Prostate gland (tissue), 2 donors: ENCODE data around the gene CD300A. TPM values are rescaled to one million over a fixed set of nuclear protein-coding genes. Genes with fewer than 3 reads are reported as not detected.

Source experiments
- DNase-seq: peaks from one replicate; pipeline ENCODE4 v3.0.0-alpha.2; 2019; ENCODE audit warnings: low spot score
- H3K27ac ChIP-seq, 2 donors: fragments of 200-600 bp; sonication (generic); 2 replicates each; pipeline ENCODE4 v1.5.1; 2017 to 2019
- H3K27me3 ChIP-seq: fragments of 200-600 bp; sonication (generic); replicated peaks from 2 replicates; pipeline ENCODE4 v1.5.1; 2019; ENCODE audit not compliant: insufficient read depth
- H3K36me3 ChIP-seq, 2 donors: fragments of 200-600 bp; sonication (generic); 1 replicate in 1 of 2; 2 replicates in 1 of 2; pipeline versions ENCODE4 v1.5.1 to v1.8.1; 2017 to 2019
- H3K4me1 ChIP-seq: fragments of 200-600 bp; sonication (generic); replicated peaks from 2 replicates; pipeline ENCODE4 v1.5.1; 2019
- H3K4me3 ChIP-seq, 2 donors: fragments of 200-600 bp; sonication (generic); 2 replicates each; pipeline ENCODE4 v1.5.1; 2017 to 2019
- H3K9me3 ChIP-seq: fragments of 200-600 bp; sonication (generic); 2 replicates; pipeline ENCODE4 v1.5.1; 2017
- CTCF ChIP-seq, 4 experiments: fragments of 200-600 bp in 2 of 4; fragments of 450-650 bp in 2 of 4; sonication (generic) in 2 of 4; IDR thresholded peaks; 1 replicate in 3 of 4; 2 replicates in 1 of 4; pipeline ENCODE4 v1.5.1; 2016 to 2019; ENCODE audit warnings: antibody characterized with exemption in 4 of 4, mild to moderate bottlenecking in 2 of 4, moderate library complexity in 2 of 4
- POLR2A ChIP-seq: fragments of 450-650 bp; IDR thresholded peaks from one replicate; pipeline ENCODE4 v1.6.1; 2016; ENCODE audit warnings: antibody characterized with exemption, mild to moderate bottlenecking
- POLR2AphosphoS5 ChIP-seq: sonication (generic); formaldehyde crosslinking; IDR thresholded peaks from one replicate; pipeline ENCODE4 v1.6.1; 2017; ENCODE audit warnings: antibody characterized with exemption
- WGBS: methylation state at CpG from one replicate; pipeline ENCODE4 v1.1.5; 2018; 5-methylcytosine and 5-hydroxymethylcytosine counted together
- intact Hi-C: fragments of 100-400 bp; cut with DNase I; formaldehyde crosslinking; loops from one replicate; pipeline ENCODE4 v1.14.2; 2022
- total RNA-seq, 2 donors: library from RNA; depleted of rRNA; stranded (reverse); fragments of >200 nt; gene quantifications; one replicate each; pipeline ENCODE4 v1.1.0, GENCODE V29; 2016

Gene CD300A
- total RNA-seq, 2 donors from 2014 or later, result 2.1 to 4.1 TPM

GRCh38 chr17:74525465-74525725, 59.0 kb downstream of the CD300A start:
- intact Hi-C loops, result no loop called here
- TF ChIP-seq POLR2A (no peak), CTCF (IDR thresholded peaks at IDR 0.05) (no peak), POLR2AphosphoS5 (no peak)
- Histone ChIP-seq H3K9me3 (no peaks in the 10 kb centered on the region), H3K27ac (no peak overlapping the region), H3K36me3 (no peaks in the 10 kb centered on the region), H3K4me1 (no peaks in the 10 kb centered on the region), H3K4me3 (no peak overlapping the region), H3K27me3 (no peaks in the 10 kb centered on the region)
- no peak for DNase-seq
- 88% methylated on average over 1 of the region's 1 CpG for WGBS

GRCh38 chr17:74525781-74526288, 59.4 kb downstream of the CD300A start:
- TF ChIP-seq CTCF (IDR thresholded peaks at IDR 0.05) (no peak), POLR2AphosphoS5 (no peak), POLR2A (no peak)

GRCh38 chr17:74526681-74527080, 60.2 kb downstream of the CD300A start:
- no peaks in the 10 kb centered on the region for H3K4me1 ChIP-seq
- H3K36me3 ChIP-seq, result no peaks in the 10 kb centered on the region
- WGBS, result 52% methylated on average over 3 of the region's 3 CpGs
- H3K9me3 ChIP-seq, result no peaks in the 10 kb centered on the region
- no peak overlapping the region for H3K27ac ChIP-seq
- no peak for DNase-seq
- no peaks in the 10 kb centered on the region for H3K27me3 ChIP-seq
- intact Hi-C loops, result no loop called here
- no peak overlapping the region for H3K4me3 ChIP-seq
- no peak for TF ChIP-seq POLR2A
- TF ChIP-seq CTCF (IDR thresholded peaks at IDR 0.05), result no peak
- no peak for TF ChIP-seq POLR2AphosphoS5

More at GRCh38 chr17:74525781-74526288, 59.4 kb downstream of the CD300A start:
- no peaks in the 10 kb centered on the region for H3K36me3 ChIP-seq
- no peak for DNase-seq
- 94% methylated on average over 14 of the region's 14 CpGs for WGBS
- intact Hi-C loops, result no loop called here
- no peak overlapping the region for H3K4me3 ChIP-seq
- no peaks in the 10 kb centered on the region for H3K4me1 ChIP-seq
- no peak overlapping the region for H3K27ac ChIP-seq
- H3K27me3 ChIP-seq, result no peaks in the 10 kb centered on the region
- H3K9me3 ChIP-seq, result no peaks in the 10 kb centered on the region

GRCh38 chr17:74527081-74527480, 60.6 kb downstream of the CD300A start:
- no peak overlapping the region for H3K27ac ChIP-seq
- H3K27me3 ChIP-seq, result no peaks in the 10 kb centered on the region
- 86% methylated on average over 5 of the region's 5 CpGs for WGBS
- DNase-seq, result no peak
- no peak for TF ChIP-seq POLR2A
- TF ChIP-seq POLR2AphosphoS5, result no peak
- no peak for TF ChIP-seq CTCF (IDR thresholded peaks at IDR 0.05)
- intact Hi-C loops, result no loop called here
- H3K4me3 ChIP-seq, result no peak overlapping the region
- no peaks in the 10 kb centered on the region for H3K4me1 ChIP-seq
- H3K36me3 ChIP-seq, result no peaks in the 10 kb centered on the region
- H3K9me3 ChIP-seq, result no peaks in the 10 kb centered on the region

- Histone ChIP-seq H3K36me3 (no peaks in the 10 kb centered on the region), H3K4me3 (no peak overlapping the region), H3K27me3 (no peaks in the 10 kb centered on the region), H3K4me1 (no peaks in the 10 kb centered on the region), H3K27ac (no peak overlapping the region), H3K9me3 (no peaks in the 10 kb centered on the region)
- TF ChIP-seq CTCF (IDR thresholded peaks at IDR 0.05) (no peak), POLR2A (no peak), POLR2AphosphoS5 (no peak)
- intact Hi-C loops, result no loop called here
- WGBS, result 80% methylated on average over 8 of the region's 8 CpGs
- no peak for DNase-seq
Measured at GRCh38 chr17:74527756-74528155, 61.3 kb downstream of the CD300A start.
